ENCODE results near the gene FOLR2.
A peak's percentile ranks its signal among the peaks of the same experiment; 100 is the strongest.

The FOLR2 gene

DNA sequence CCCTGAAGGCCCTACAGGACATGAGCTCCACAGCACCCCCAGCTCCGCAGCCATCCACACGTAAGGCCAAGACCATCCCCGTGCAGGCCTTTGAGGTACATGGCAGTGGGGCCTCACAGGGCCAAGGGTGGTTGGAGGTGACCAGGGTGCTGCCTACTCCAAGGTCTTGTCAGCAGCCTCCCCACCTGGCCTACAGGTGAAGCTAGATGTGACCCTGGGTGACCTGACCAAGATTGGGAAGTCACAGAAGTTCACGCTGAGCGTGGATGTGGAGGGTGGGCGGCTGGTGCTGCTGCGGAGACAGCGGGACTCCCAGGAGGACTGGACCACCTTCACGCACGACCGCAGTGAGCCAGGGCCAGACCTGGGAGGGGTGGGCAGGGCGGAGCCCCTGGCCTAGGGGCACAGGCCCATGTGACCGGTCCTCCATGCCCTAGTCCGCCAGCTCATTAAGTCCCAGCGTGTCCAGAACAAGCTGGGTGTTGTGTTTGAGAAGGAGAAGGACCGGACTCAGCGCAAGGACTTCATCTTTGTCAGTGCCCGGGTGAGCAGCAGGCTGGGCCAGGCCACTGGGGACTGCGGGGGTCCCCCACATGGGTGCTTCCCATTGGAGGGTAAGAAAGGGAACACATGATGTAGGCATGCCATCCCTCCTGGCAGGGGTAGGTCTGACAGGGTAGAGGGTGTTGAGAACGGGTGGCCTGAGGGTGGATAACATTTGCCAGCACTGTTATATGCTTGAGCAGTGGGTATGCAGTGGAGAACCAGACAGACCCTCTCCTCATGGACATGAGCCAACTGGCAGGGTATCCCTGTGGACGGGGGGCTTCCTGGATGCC, 13.6 kb downstream of the FOLR2 start:
- DNase-seq (ENCODE audit: low read depth), result no peak

- DNase-seq (ENCODE audit: low read depth), result no peak
Measured at GRCh38 chr11:72230764-72231365, 14.3 kb downstream of the FOLR2 start.

DNA sequence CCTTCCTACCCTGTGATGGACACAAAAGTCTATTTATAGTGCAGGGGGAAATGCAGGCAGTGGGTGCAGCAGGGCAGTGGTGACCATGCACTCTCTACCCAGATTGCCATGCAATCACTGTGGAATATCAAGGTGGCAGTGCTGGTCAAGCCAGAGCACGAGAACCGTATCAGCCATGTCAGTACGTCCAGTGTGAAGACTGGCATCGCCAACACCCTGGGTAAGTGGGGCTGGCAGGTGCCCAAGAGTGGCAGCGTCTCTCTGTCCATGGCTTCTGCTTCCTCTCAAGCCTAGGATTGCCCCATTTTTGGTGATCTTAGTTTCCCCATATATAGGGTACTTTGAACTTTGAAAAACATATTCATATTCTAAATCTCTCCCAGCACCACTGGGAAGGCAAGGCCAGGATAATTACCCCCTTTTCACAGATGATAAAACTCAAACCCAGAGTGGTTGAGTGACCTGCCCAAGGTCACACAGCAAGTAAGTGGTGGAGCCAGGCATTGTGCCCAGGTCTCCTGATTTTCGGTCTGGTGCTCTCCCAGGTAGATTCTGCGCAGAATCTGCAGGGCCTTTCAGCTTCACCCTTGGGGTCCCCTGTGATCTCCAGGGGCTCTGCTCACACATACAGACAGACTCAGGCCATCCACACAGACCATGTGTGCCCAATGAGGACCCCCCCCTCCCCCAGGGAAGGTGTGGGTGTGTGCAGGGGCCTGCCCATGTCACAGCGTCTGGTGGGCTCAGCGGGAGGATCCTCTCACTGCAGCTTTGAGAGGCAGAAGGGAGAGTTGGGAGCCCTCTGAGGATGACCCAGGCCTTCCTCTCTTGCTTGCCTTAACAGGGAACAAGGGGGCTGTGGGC, 15.0 kb downstream of the FOLR2 start:
- DNase-seq (ENCODE audit: low read depth), result no peak

DNA sequence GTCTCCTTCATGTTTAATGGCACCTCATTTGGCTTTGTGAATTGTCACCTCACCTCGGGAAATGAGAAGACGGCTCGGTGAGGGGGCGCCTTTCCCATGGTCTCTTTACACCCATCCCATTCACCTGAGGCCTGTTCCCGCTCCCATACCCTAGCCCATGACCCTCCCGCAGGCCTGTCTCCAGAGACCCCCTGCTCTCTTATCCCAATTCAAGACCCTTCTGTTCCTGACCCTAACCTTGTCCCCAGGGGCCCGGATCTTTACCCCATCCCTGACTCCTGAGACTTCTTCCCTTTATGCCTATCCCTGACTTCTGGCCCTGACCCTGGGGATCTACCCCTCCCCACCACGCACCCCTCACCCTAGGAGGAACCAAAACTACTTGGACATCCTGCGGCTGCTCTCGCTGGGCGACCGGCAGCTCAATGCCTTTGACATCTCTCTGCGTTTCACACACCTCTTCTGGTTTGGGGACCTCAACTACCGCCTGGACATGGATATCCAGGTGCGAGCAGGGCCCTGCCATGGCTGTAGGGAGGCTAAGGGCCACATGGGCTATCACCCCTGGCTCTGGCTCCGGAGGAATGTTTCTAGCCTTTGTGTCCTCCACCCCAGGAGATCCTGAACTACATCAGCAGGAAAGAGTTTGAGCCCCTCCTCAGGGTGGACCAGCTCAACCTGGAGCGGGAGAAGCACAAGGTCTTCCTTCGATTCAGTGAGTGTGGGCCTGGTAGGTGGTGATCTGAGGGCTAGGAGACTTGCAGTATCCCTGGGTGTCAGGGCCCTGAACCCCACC, 15.9 kb downstream of the FOLR2 start:
- no peak for DNase-seq (ENCODE audit: low read depth)

GRCh38 chr11:72233056-72233772, 16.6 kb downstream of the FOLR2 start:
- no peak for DNase-seq (ENCODE audit: low read depth)

DNA sequence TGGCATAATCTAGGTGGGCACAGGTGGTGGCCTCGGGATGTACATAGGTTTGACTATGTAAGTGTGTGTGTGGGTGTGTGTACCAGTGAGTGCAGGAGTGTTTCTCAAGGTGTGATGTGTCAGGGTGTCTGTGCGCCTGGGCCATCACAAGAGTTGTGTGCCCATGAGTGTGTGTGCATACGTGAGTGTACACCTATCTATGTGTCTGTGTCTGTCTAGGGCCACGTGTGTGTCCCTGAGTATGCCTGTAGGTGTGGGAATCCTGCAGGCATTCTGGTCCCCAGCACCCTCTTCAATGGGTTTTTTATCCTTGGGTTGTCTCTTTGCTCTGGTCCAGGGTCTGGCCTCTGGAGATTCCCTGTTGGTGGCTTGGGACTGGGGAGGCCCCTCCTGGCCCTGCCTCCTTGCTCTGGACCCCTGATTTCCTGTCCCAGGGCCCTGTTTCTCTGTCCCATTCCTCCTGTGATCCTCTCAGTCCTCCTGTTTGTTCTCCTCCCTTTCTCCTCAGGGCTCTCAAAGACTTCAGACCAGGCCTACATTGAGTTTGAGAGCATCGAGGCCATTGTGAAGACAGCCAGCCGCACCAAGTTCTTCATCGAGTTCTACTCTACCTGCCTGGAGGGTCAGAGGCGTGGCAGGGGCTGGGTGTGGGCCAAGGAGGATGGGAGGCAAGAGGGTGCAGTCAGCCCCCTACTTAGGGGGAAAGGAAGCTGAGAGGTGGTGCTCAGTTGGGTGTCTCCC, 17.3 kb downstream of the FOLR2 start:
- DNase-seq (ENCODE audit: low read depth), result no peak

DNA sequence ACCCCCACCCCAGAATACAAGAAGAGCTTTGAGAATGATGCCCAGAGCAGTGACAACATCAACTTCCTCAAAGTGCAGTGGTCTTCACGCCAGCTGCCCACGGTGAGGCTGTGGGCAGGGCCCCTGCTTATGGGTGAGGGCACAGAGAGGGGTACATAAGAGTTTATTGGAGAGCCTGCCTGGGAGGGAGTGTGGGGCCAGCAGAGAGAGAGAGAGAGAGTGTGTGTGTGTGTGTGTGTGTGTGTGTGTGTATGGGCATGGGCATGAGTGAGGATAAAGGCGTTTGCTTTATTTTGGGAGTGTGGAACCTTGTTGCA, 17.9 kb downstream of the FOLR2 start:
- DNase-seq (ENCODE audit: low read depth), result no peak

DNA sequence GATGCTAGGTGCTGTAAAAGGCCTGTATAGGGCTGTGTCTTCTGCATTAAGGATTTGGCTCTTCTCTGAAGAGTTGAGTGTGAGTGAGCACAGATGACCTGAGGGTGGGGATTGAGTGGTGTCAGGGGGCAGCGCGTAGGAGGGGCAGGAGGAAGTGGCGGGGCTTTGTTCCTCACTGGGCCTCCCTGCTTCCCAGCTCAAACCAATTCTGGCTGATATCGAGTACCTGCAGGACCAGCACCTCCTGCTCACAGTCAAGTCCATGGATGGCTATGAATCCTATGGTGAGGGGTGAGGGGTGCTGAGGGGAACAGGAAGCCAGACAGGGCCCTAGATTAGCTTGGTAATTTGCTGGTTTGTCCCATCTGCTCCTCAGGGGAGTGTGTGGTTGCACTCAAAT, 18.3 kb downstream of the FOLR2 start:
- DNase-seq (ENCODE audit: low read depth), result no peak

DNA sequence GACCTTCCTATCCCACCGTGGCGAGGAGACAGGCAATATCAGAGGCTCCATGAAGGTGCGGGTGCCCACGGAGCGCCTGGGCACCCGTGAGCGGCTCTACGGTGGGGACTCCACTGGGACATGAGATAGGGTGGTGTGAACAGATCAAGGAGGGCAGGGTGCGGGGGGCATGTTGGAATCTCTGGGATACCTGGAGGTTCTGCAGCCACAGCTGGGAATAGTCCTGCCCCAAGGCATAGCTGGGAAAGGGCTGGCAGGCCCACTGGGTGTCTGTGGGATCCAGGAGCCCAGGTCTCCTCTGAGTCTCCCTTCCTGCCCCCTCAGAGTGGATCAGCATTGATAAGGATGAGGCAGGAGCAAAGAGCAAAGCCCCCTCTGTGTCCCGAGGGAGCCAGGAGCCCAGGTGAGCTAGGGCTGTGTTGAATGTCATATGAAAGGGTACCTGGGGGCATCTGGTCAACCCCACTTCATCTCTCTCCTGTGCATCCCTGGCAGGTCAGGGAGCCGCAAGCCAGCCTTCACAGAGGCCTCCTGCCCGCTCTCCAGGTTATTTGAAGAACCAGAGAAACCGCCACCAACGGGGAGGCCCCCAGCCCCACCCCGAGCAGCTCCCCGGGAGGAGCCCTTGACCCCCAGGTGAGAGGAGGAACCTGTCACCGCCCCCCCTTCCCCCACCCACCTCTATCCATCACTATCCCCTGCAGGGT, 18.9 kb downstream of the FOLR2 start:
- no peak for DNase-seq (ENCODE audit: low read depth)

DNA sequence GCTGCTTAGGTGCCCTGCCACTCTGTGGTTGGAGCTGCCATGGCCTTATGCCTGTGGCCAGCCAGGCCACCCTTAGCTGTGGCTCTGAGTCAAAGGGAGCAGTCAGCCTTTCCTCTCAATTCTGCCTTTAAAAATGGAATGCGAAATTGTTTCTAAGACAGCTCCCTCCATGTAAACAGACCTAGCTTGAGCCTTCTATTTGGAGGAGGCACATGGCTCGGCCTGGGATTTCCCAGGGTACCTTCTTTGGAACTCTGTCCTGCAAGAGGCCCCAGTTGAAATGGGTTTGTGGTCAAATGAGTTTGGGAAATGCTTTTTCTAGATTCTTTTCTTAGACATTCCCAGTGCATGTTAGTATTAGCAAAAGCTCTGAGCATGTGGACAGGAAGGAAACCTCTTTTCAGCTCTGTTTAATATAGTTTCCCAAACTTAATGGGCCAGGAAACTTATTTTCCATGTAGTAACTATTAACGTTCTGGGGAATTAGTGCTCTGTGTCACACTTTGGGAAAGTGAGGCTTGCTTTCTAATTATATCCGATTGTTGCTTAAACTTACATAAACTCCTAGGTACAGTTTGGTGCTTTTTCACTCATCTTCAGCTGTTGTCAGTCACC, 19.6 kb downstream of the FOLR2 start:
- DNase-seq (ENCODE audit: low read depth), result no peak

DNA sequence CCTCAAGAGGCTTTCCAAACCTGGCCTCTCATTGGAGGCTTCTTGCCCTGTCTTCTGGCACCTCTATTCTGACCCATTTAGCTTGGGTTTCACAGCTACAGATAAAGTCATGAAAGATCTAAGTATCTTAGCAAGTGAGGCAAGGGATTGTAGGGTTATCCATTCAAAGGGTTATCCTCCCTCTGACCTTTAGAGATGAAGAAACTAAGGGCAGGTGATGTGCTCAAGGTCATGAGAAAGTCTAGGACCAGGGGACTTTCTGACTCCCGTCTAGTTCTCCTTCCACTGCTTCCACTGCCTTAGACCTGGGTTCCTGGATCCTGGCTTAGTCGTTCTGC, 20.1 kb downstream of the FOLR2 start:
- no peak for DNase-seq (ENCODE audit: low read depth)

- no peak for DNase-seq (ENCODE audit: low read depth)
Measured at GRCh38 chr11:72237112-72237931, 20.7 kb downstream of the FOLR2 start.

GRCh38 chr11:72238040-72238450, 21.5 kb downstream of the FOLR2 start:
- DNase-seq (ENCODE audit: low read depth), result peak; percentile 77

- no peak for DNase-seq (ENCODE audit: low read depth)
Measured at GRCh38 chr11:72238492-72239312, 22.1 kb downstream of the FOLR2 start.

GRCh38 chr11:72239313-72239848, 22.8 kb downstream of the FOLR2 start:
- peak; percentile 29 for DNase-seq (ENCODE audit: low read depth)

DNA sequence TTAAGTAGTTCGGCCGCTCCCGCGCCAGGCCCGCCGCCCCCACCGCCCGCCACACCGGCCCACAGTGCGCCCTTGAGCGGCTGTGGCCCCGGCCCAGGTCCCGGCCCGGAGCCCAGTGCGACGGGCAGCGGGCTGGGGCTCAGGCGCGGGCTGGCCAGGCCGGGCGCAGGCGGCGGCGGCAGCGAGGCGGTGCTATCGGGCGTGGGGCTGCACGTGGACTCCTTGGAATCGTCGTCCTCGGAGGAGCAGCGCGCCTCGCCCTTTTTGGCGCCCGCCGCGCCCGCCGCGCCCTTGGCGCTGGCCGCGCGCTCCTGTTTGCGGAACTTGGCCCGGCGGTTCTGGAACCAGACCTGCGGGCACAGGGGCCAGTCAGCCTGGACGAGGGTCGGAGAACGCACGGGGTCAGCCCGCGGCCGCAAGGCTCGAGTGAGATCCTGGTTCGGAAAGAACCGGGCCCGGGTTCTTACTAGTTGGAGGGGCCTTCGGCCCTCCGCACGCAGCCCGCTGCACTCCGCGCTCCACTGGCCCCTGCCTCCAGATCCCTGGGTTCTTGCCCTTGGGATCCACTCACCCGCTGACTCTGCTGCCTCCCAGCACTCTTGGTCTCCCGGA, 23.4 kb downstream of the FOLR2 start:
- no peak for DNase-seq (ENCODE audit: low read depth)
